ENCODE results near the gene PTCD2. TPM values are rescaled to one million over a fixed set of nuclear protein-coding genes. Genes with fewer than 3 reads are reported as not detected.
"Not testable (repeated sequence)": the region's sequence is repeated elsewhere in the genome, so short reads cannot be mapped to it uniquely, and the experiment has no call there.

PTCD2 gene
- total and polyA plus RNA-seq, 9 of the 15 experiments (the other 6 are each of a cell fraction or from before 2014, with no cell fraction given), result 11.9 to 28.5 (median 18.6) TPM

GRCh38 chr5:72319435-72319975 is 668 bp upstream of the PTCD2 start:
- peak overlapping the region; percentile 92 for H3K4me2 ChIP-seq (ENCODE audit: insufficient read depth, low read length)
- H3K36me3 ChIP-seq (ENCODE audit: control insufficient read depth, insufficient read depth, low read length), result peaks cover 54% of the 10 kb centered on the region
- intact Hi-C loops (cut with micrococcal nuclease); FAIRE-seq; H4K20me1 ChIP-seq (replicated peaks; ENCODE audit: control insufficient read depth, insufficient read depth, low read length); H3K9me3 ChIP-seq (replicated peaks; ENCODE audit: control insufficient read depth, insufficient read depth, low read depth, low read length); H3K27me3 ChIP-seq (ENCODE audit: control insufficient read depth in 2 of 2, insufficient read depth in 2 of 2, low read length in 2 of 2); CTCF ChIA-PET (ENCODE audit: low intra/inter-chr PET ratio); H3K9me1 ChIP-seq (ENCODE audit: control insufficient read depth, insufficient read depth, low read length): not testable (repeated sequence)
- H3K4me3 ChIP-seq, result peak overlapping the region; percentile 89
- H3K79me2 ChIP-seq (ENCODE audit: control insufficient read depth, insufficient read depth, low read length), result peaks cover 71% of the 10 kb centered on the region
- POLR2A ChIA-PET, result interaction anchor here (0.7 to 5.1 kb wide), 8 partner anchors 9 to 300 kb away, joined by 3 to 35 read pairs (median 3); no protein-coding TSS in a partner anchor
- peak; percentile 15 for ATAC-seq
- H2AFZ ChIP-seq (ENCODE audit: low read depth, low read length), result peak overlapping the region; percentile 90
- in situ Hi-C loops (cut with MboI), result loop anchor here (25.0 kb wide), 1 partner anchor 532 kb away; no protein-coding TSS in a partner anchor
- peaks cover 0 to 11% of the 10 kb centered on the region in 2 experiments; a peak in 4 of 5 replicates for H3K4me1 ChIP-seq (replicated peaks in 1 of 2; ENCODE audit: control insufficient read depth in 2 of 2, insufficient read depth in 2 of 2, low read length in 2 of 2)
- TF ChIP-seq ZNF316 (IDR thresholded peaks at IDR 0.05) (peak; percentile 63; the same call in 1 of the 2 replicates), ZNF766 (CRISPR knock-in tag; conservative IDR thresholded peaks at IDR 0.05) (0 out of 2 replicates have a peak, but pooled peaks have one; percentile 8), RBM25 (IDR thresholded peaks at IDR 0.05; ENCODE audit: low read depth, low read length, severe bottlenecking) (peak; percentile 78), ZNF75A (CRISPR knock-in tag; IDR thresholded peaks at IDR 0.05) (0 out of 2 replicates have a peak, but pooled peaks have one; percentile 34), ZNF121 (CRISPR knock-in tag; conservative IDR thresholded peaks at IDR 0.05) (peak; percentile 99), SMARCA5 (IDR thresholded peaks at IDR 0.05) (0 out of 2 replicates have a peak, but pooled peaks have one; percentile 38), OTX1 (CRISPR knock-in tag; IDR thresholded peaks at IDR 0.05) (0 out of 2 replicates have a peak, but pooled peaks have one; percentile 27), RCOR1 (IDR thresholded peaks at IDR 0.05; ENCODE audit: borderline replicate concordance in 1 of 2, low read depth in 2 of 2, low read length in 2 of 2) (0 out of 4 replicates have a peak, but pooled peaks of 1 of the 2 experiments have one; percentile 8), ZNF384 (IDR thresholded peaks at IDR 0.05; ENCODE audit: low read depth, low read length) (peak; percentile 43; the same call in 1 of the 2 replicates), CHD4 (IDR thresholded peaks at IDR 0.05; ENCODE audit: insufficient read depth, insufficient replicate concordance, low read depth, low read length, poor library complexity, severe bottlenecking) (peak; percentile 30), BCOR (IDR thresholded peaks at IDR 0.05) (peak; percentile 82), KDM1A (IDR thresholded peaks at IDR 0.05) (0 out of 4 replicates have a peak, but pooled peaks have one; percentile 33 to 44), ZNF324 (CRISPR knock-in tag; IDR thresholded peaks at IDR 0.05) (0 out of 2 replicates have a peak, but pooled peaks have one; percentile 13), DPF2 (IDR thresholded peaks at IDR 0.05) (peak; percentile 15; the same call in 1 of the 2 replicates), ADNP (tag; IDR thresholded peaks at IDR 0.05) (peak; percentile 64; the same call in 1 of the 2 replicates)
- TF ChIP-seq, protein P1, sequence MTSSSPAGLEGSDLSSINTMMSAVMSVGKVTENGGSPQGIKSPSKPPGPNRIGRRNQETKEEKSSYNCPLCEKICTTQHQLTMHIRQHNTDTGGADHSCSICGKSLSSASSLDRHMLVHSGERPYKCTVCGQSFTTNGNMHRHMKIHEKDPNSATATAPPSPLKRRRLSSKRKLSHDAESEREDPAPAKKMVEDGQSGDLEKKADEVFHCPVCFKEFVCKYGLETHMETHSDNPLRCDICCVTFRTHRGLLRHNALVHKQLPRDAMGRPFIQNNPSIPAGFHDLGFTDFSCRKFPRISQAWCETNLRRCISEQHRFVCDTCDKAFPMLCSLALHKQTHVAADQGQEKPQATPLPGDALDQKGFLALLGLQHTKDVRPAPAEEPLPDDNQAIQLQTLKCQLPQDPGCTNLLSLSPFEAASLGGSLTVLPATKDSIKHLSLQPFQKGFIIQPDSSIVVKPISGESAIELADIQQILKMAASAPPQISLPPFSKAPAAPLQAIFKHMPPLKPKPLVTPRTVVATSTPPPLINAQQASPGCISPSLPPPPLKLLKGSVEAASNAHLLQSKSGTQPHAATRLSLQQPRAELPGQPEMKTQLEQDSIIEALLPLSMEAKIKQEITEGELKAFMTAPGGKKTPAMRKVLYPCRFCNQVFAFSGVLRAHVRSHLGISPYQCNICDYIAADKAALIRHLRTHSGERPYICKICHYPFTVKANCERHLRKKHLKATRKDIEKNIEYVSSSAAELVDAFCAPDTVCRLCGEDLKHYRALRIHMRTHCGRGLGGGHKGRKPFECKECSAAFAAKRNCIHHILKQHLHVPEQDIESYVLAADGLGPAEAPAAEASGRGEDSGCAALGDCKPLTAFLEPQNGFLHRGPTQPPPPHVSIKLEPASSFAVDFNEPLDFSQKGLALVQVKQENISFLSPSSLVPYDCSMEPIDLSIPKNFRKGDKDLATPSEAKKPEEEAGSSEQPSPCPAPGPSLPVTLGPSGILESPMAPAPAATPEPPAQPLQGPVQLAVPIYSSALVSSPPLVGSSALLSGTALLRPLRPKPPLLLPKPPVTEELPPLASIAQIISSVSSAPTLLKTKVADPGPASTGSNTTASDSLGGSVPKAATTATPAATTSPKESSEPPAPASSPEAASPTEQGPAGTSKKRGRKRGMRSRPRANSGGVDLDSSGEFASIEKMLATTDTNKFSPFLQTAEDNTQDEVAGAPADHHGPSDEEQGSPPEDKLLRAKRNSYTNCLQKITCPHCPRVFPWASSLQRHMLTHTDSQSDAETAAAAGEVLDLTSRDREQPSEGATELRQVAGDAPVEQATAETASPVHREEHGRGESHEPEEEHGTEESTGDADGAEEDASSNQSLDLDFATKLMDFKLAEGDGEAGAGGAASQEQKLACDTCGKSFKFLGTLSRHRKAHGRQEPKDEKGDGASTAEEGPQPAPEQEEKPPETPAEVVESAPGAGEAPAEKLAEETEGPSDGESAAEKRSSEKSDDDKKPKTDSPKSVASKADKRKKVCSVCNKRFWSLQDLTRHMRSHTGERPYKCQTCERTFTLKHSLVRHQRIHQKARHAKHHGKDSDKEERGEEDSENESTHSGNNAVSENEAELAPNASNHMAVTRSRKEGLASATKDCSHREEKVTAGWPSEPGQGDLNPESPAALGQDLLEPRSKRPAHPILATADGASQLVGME (CRISPR knock-in tag; IDR thresholded peaks at IDR 0.05), result 0 out of 2 replicates have a peak, but pooled peaks have one; percentile 37
- TSS peak; percentile 75 for BruUV-seq (replicated peaks)
- 0% methylated on average over 20 of the region's 28 CpGs for WGBS (ENCODE audit: insufficient coverage, low coverage, missing lambda C conversion rate)
- DNase-seq (ENCODE audit: extremely low read depth in 1 of 4, low spot score in 3 of 4), result peak in 1 of 4 experiments; percentile 53
- H3K9ac ChIP-seq (ENCODE audit: insufficient read depth in 1 of 2, low read depth in 2 of 2, low read length in 2 of 2), result peak overlapping the region; percentile 95 to 99
- peak overlapping the region; percentile 94 for H3K27ac ChIP-seq (ENCODE audit: extremely low read depth, low read depth, low read length)
